Erythroblast (primary cell): Measurements from ENCODE around the gene SYNPO.

ENCODE experiments used
- GATA1 ChIP-seq: IDR thresholded peaks from 2 replicates; pipeline ENCODE4 v1.6.1; 2011; ENCODE audit warnings: low read depth, mild to moderate bottlenecking, control low read depth, low read length, moderate library complexity
- POLR2A ChIP-seq: IDR thresholded peaks from 2 replicates; pipeline ENCODE4 v1.6.1; 2011; ENCODE audit warnings: mild to moderate bottlenecking, low read length

- TF ChIP-seq POLR2A (no peak), GATA1 (no peak)
Observed at GRCh38 chr5:150622157-150622556, 18.3 kb upstream of the SYNPO start.
